ENCODE results near the gene HMMR.

HMMR gene

DNA sequence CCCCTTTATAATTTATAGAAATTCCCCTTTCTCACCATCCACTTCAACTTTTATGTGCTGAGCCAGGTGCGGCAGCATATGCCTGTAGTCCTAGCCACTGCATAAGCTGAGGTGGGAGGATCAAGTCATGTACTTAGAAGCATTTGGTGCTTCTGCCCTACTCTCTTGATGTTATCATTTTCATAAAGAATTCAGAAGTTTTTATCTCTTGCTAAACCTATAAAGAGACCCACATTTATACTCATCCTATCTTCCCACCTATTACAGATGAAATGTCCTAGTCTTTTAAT is 18.5 kb downstream of the HMMR start:
- Histone ChIP-seq H3K4me3 (ENCODE audit: low read length) (no peak overlapping the region), H3K9me3 (replicated peaks; ENCODE audit: insufficient read depth, low read length) (no peaks in the 10 kb centered on the region), H4K20me1 (ENCODE audit: insufficient read depth, low read length) (no peaks in the 10 kb centered on the region), H3K36me3 (replicated peaks; ENCODE audit: insufficient read depth, low read length) (peaks cover 9% of the 10 kb centered on the region), H3K9me2 (replicated peaks; ENCODE audit: insufficient read depth, low read length) (no peaks in the 10 kb centered on the region), H2AFZ (ENCODE audit: low read length) (no peak overlapping the region), H3K27me3 (replicated peaks; ENCODE audit: insufficient read depth, low read length) (no peaks in the 10 kb centered on the region), H3K4me1 (ENCODE audit: low read length) (no peaks in the 10 kb centered on the region), H3K79me2 (ENCODE audit: low read length) (no peaks in the 10 kb centered on the region), H3K9ac (ENCODE audit: low read length) (no peak overlapping the region), H3K27ac (ENCODE audit: low read length) (no peak overlapping the region), H3F3A (ENCODE audit: insufficient read depth, low read length) (no peaks in the 10 kb centered on the region; the same call in 1 of the 2 replicates), H3K4me2 (ENCODE audit: low read depth, low read length) (no peak overlapping the region)
- DNase-seq: no peak
- TF ChIP-seq EZH2 (optimal IDR thresholded peaks at IDR 0.05; ENCODE audit: low read depth, low read length): no peak

DNA sequence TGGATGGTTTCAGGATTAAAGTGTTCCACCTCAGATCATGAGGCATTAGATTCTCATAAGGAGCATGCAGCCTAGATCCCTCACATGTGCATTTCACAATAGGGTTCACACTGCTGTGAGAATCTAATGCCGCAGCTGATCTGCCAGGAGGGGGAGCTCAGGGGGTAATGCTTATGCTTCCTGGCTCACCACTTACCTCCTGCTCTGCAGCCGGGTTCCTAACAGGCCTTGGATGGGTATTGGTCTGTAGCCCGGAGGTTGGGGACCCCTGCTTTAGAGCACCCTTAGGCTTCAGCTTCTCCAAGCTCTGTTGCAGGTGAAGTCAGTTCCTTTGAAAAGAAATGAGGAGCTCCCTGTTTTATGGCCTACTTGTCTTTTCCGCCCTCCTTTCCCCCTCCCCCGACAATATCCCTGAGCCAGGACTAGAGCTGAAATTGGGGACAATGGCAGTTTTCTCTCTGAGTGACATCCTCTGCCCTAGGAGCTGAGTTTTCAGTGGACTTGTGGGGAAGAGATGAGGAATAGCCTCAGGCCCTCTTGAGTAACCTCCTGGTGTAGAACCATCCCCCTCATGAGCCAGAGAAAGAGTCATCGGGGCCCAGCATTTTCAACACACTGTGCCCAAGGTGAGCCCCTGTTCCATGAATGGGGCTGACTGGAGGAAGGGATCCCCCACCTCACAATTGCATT is 28.8 kb downstream of the HMMR start:
- no peaks in the 10 kb centered on the region for H3K9me3 ChIP-seq (replicated peaks; ENCODE audit: insufficient read depth, low read length)
- no peak overlapping the region for H3K4me3 ChIP-seq (ENCODE audit: low read length)
- H3K79me2 ChIP-seq (ENCODE audit: low read length): no peaks in the 10 kb centered on the region
- H3K9me2 ChIP-seq (replicated peaks; ENCODE audit: insufficient read depth, low read length): no peaks in the 10 kb centered on the region
- H3K36me3 ChIP-seq (replicated peaks; ENCODE audit: insufficient read depth, low read length): peaks cover 6% of the 10 kb centered on the region; the same call in 1 of the 2 replicates
- no peaks in the 10 kb centered on the region for H4K20me1 ChIP-seq (ENCODE audit: insufficient read depth, low read length)
- no peak overlapping the region for H3K27ac ChIP-seq (ENCODE audit: low read length)
- no peaks in the 10 kb centered on the region for H3F3A ChIP-seq (ENCODE audit: insufficient read depth, low read length)
- no peak overlapping the region for H2AFZ ChIP-seq (ENCODE audit: low read length)
- TF ChIP-seq, protein P1, sequence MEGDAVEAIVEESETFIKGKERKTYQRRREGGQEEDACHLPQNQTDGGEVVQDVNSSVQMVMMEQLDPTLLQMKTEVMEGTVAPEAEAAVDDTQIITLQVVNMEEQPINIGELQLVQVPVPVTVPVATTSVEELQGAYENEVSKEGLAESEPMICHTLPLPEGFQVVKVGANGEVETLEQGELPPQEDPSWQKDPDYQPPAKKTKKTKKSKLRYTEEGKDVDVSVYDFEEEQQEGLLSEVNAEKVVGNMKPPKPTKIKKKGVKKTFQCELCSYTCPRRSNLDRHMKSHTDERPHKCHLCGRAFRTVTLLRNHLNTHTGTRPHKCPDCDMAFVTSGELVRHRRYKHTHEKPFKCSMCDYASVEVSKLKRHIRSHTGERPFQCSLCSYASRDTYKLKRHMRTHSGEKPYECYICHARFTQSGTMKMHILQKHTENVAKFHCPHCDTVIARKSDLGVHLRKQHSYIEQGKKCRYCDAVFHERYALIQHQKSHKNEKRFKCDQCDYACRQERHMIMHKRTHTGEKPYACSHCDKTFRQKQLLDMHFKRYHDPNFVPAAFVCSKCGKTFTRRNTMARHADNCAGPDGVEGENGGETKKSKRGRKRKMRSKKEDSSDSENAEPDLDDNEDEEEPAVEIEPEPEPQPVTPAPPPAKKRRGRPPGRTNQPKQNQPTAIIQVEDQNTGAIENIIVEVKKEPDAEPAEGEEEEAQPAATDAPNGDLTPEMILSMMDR (IDR thresholded peaks at IDR 0.05; ENCODE audit: low read length): no peak
- no peaks in the 10 kb centered on the region for H3K27me3 ChIP-seq (replicated peaks; ENCODE audit: insufficient read depth, low read length)
- H3K4me1 ChIP-seq (ENCODE audit: low read length): no peaks in the 10 kb centered on the region
- no peak overlapping the region for H3K4me2 ChIP-seq (ENCODE audit: low read depth, low read length)
- no peak for DNase-seq
- no peak overlapping the region for H3K9ac ChIP-seq (ENCODE audit: low read length)

DNA sequence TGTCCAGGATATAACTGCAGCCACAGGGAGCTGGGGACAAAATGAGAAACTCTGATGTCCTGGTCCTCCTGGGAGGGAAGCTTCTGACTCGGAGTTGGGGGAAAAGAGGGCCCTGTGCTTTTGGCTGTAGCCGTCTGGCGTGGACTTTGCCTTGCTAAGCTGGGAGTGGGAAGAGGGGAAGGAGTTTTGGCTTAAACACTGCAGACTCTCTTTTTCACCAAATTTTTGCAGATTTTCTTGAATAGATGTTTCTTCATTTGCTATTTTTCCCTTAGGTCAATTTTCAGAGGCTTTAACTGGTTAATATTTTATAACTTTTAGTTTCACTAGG is 29.3 kb downstream of the HMMR start:
- H3K4me3 ChIP-seq (ENCODE audit: low read length): no peak overlapping the region
- DNase-seq: no peak
- no peaks in the 10 kb centered on the region for H4K20me1 ChIP-seq (ENCODE audit: insufficient read depth, low read length)
- no peak overlapping the region for H3K27ac ChIP-seq (ENCODE audit: low read length)
- no peaks in the 10 kb centered on the region for H3F3A ChIP-seq (ENCODE audit: insufficient read depth, low read length)
- H3K36me3 ChIP-seq (replicated peaks; ENCODE audit: insufficient read depth, low read length): peaks cover 6% of the 10 kb centered on the region; the same call in 1 of the 2 replicates
- no peak overlapping the region for H2AFZ ChIP-seq (ENCODE audit: low read length)
- no peak for TF ChIP-seq EZH2phosphoT487 (IDR thresholded peaks at IDR 0.05; ENCODE audit: low read length)
- TF ChIP-seq, protein P1 (IDR thresholded peaks at IDR 0.05; ENCODE audit: low read length): no peak
- no peak for TF ChIP-seq EZH2 (optimal IDR thresholded peaks at IDR 0.05; ENCODE audit: low read depth, low read length)
- no peak overlapping the region for H3K9ac ChIP-seq (ENCODE audit: low read length)
- no peak overlapping the region for H3K4me2 ChIP-seq (ENCODE audit: low read depth, low read length)
- H3K9me3 ChIP-seq (replicated peaks; ENCODE audit: insufficient read depth, low read length): no peaks in the 10 kb centered on the region
- no peaks in the 10 kb centered on the region for H3K79me2 ChIP-seq (ENCODE audit: low read length)
- H3K9me2 ChIP-seq (replicated peaks; ENCODE audit: insufficient read depth, low read length): no peaks in the 10 kb centered on the region
- no peaks in the 10 kb centered on the region for H3K27me3 ChIP-seq (replicated peaks; ENCODE audit: insufficient read depth, low read length)
- H3K4me1 ChIP-seq (ENCODE audit: low read length): no peaks in the 10 kb centered on the region

DNA sequence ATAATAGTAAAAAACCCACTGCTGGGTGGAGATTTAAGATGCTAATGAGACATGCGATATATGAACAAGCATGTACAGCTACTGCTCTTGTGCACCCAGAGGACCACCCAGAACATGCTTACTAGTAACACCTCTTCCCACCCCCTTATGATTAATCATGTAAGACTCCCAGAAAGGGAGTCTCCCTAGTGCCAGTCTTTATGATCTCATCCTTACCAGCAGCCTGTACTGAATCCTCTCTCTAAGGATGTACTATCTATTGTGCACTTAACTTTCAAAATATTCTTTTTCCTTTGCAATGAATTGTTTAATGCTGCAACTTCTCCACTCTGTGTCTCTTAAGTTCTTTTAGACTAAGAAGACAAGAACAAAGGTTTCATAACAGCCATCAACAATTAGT is 35.9 kb downstream of the HMMR start:
- Histone ChIP-seq H3K79me2 (ENCODE audit: low read length) (no peaks in the 10 kb centered on the region), H2AFZ (ENCODE audit: low read length) (no peak overlapping the region), H4K20me1 (ENCODE audit: insufficient read depth, low read length) (no peaks in the 10 kb centered on the region), H3K9ac (ENCODE audit: low read length) (no peak overlapping the region), H3K27ac (ENCODE audit: low read length) (no peak overlapping the region), H3F3A (ENCODE audit: insufficient read depth, low read length) (no peaks in the 10 kb centered on the region), H3K4me1 (ENCODE audit: low read length) (no peaks in the 10 kb centered on the region), H3K36me3 (replicated peaks; ENCODE audit: insufficient read depth, low read length) (peaks cover 2% of the 10 kb centered on the region; the same call in 1 of the 2 replicates), H3K4me2 (ENCODE audit: low read depth, low read length) (no peak overlapping the region), H3K27me3 (replicated peaks; ENCODE audit: insufficient read depth, low read length) (no peaks in the 10 kb centered on the region), H3K4me3 (ENCODE audit: low read length) (no peak overlapping the region), H3K9me2 (replicated peaks; ENCODE audit: insufficient read depth, low read length) (no peaks in the 10 kb centered on the region), H3K9me3 (replicated peaks; ENCODE audit: insufficient read depth, low read length) (no peaks in the 10 kb centered on the region)
- no peak for DNase-seq
- TF ChIP-seq EZH2phosphoT487 (IDR thresholded peaks at IDR 0.05; ENCODE audit: low read length) (no peak), EZH2 (optimal IDR thresholded peaks at IDR 0.05; ENCODE audit: low read depth, low read length) (no peak)
- TF ChIP-seq, protein P1 (IDR thresholded peaks at IDR 0.05; ENCODE audit: low read length): no peak
